Fibroblast of villous mesenchyme (primary cell): ENCODE results near the gene CREBBP. TPM values are rescaled to one million over a fixed set of nuclear protein-coding genes. Genes with fewer than 3 reads are reported as not detected.

Experiments used
- DNase-seq: peaks from one replicate; pipeline ENCODE4 v3.0.0-alpha.2; 2010; ENCODE audit warnings: low read depth
- H3K4me3 ChIP-seq: 2 replicates; pipeline ENCODE4 v1.5.1; 2011; ENCODE audit warnings: low read depth, mild to moderate bottlenecking, low read length
- total RNA-seq: library from RNA; depleted of rRNA; stranded (reverse); fragments of >200 nt; gene quantifications from 2 replicates; pipeline ENCODE4 v1.2.3, GENCODE V29; 2012
- TF ChIP-seq, protein P1 (sequence below): IDR thresholded peaks from 2 replicates; pipeline ENCODE4 v1.5.1; 2012; ENCODE audit warnings: low read depth, mild to moderate bottlenecking, low read length; ENCODE audit not compliant: insufficient read depth

The CREBBP gene
- total RNA-seq, 1 donor: 32.0 TPM

DNA sequence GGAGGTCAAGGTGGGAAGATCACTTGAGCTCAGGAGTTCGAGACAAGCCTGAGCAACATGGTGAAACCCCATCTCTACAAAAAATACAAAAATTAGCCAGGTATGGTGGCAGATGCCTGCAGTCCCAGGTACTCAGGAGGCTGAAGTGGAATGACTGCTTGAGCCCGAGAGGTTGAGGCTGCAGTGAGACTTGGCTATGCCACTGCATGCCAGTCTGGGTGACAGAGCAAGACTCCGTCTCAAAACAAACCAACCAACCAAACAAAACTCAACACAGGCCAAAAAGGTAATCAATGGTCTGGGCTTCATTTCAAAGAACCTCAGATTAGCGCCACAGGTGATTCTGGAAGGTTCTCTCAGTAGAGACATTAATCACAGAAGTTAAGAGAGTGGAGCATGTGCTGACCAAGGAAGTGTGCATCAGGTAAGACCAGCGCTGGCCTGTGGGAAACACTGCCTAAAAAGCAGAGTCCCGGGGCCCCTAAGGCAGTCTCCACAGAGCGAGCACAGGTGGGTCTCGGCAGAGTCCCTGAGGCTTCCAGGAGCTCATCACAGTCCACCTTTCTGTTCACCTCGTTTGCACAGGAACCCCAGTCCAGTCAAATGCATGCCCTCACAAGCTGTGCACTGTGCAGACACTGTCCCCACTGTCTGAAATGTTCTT, 91.7 kb downstream of the CREBBP start:
- TF ChIP-seq, protein P1, sequence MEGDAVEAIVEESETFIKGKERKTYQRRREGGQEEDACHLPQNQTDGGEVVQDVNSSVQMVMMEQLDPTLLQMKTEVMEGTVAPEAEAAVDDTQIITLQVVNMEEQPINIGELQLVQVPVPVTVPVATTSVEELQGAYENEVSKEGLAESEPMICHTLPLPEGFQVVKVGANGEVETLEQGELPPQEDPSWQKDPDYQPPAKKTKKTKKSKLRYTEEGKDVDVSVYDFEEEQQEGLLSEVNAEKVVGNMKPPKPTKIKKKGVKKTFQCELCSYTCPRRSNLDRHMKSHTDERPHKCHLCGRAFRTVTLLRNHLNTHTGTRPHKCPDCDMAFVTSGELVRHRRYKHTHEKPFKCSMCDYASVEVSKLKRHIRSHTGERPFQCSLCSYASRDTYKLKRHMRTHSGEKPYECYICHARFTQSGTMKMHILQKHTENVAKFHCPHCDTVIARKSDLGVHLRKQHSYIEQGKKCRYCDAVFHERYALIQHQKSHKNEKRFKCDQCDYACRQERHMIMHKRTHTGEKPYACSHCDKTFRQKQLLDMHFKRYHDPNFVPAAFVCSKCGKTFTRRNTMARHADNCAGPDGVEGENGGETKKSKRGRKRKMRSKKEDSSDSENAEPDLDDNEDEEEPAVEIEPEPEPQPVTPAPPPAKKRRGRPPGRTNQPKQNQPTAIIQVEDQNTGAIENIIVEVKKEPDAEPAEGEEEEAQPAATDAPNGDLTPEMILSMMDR: no peak
- H3K4me3 ChIP-seq: no peak overlapping the region
- DNase-seq: no peak

DNA sequence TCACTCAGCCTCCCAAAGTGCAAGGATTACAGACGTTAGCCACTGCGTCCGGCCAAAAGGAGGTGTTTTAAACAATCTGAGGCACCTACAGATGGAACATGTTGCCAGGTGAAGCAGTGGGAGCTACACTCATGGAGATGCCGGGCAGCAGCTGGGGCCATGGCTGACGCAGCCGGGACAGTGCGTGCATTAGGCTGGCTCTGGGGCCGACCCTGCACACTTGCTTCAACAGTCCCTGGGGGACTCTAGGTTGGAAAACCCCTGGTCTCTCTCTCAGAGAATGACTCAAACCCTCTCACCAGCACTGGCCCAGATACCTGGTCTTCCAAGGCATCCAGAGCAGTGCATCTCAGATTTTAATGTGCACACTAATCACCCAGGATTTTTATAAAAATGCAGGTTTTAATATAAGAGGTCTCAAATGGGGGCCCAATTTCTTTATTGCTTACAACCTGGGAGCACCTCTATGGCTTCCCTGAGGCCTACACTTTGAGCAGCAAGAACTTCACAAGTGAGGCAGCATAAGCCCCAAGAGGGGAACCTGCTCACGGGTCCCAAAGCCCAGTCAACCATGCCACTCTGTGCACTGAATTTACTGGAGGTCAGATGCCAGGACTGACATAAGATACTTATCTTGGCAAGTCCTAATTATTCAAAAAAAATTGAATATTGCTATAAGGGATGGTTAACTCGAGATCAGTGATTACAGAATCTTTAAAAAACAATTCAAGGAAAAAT, 92.4 kb downstream of the CREBBP start:
- TF ChIP-seq, protein P1: no peak

DNA sequence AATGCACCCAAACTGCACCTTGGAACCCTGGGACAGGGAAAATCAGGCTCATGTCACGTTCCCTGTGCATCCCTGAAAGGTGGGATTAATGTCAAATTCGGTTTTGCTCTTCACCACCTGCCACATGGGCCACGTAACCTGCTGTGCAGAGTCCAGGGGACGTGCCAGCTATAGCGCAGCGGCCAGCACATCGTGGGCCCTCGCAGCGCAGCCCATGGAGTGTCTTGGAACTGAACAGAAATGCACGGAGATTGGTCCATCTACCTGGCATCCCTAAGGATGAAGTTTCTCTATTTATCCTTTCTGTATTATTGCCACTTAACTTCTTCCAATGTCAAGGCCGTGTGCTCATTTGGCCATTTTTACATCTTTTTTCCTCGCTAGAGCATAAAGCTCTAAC, 95.1 kb downstream of the CREBBP start:
- TF ChIP-seq, protein P1: no peak
- no peak for DNase-seq
- H3K4me3 ChIP-seq: no peak overlapping the region

More for the DNA sequence above, 92.4 kb downstream of the CREBBP start:
- no peak overlapping the region for H3K4me3 ChIP-seq
- no peak for DNase-seq

DNA sequence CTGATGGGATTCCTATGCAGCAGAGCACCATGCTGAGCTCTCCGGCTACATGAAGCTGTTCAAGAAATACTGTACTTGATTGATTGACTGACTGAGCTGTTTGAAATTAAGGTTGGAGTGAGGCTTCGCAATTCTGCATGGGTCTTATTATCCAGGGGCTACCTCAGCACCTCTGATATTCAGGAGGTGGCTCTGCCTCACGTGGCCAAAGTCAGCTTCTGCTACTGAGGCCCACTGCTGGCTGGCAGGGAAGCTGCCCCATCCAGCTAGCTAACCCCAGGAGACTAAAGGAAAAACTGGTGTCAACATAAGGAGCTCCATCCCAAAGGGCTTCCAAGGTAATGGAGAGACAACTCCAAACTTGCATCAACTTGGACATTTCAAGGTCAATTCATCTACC, 97.0 kb downstream of the CREBBP start:
- TF ChIP-seq, protein P1: no peak
- H3K4me3 ChIP-seq: no peak overlapping the region
- DNase-seq: no peak

DNA sequence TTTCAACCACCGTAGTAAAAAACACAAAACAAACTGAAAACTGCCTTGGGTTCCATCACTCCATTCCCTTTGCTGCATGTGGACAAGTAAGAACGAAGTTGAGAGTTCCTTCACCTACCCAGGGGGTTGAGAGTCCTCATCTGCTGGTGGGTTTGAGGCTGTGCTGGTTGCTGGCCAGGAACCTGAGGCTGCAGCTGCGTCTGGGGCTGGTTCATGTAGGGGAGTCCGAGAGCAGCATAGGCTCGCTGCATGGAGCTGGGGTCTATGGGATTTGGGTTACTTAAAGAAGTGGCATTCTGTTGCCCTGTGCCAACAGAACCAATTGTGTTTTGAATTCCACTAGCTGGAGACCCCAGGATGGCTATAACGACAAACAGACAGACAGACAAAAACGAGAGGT, 97.9 kb downstream of the CREBBP start:
- no peak overlapping the region for H3K4me3 ChIP-seq

DNA sequence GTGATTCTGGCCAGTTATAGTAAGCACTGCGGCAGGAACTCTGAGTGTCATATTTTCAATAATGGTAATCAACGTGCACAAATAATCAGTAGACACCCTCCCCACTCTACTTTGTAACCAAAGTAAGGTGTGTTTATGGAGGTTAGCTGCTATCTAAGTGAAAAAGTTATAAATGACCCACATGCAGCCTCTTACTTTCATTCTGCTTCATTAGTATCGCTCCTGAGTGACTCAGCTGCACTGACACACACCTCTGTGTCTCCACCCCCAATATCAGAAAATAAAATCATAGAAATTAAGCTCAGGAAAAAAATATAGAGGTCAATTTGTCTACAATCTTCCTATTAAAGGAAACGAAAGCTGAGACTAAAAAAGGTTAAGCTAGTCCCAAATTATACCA, 99.1 kb downstream of the CREBBP start:
- TF ChIP-seq, protein P1: no peak
- H3K4me3 ChIP-seq: no peak overlapping the region
- no peak for DNase-seq

More for the DNA sequence above, 97.9 kb downstream of the CREBBP start:
- TF ChIP-seq, protein P1: no peak
- DNase-seq: no peak
